Calu3 (cell line): ENCODE measurements around the gene PPP1R26. TPM values are rescaled to one million over a fixed set of nuclear protein-coding genes. Genes with fewer than 3 reads are reported as not detected.

Experiments
- BruUV-seq: library from RNA; stranded (reverse); fragments of 400-500 nt; replicated peaks from 2 replicates; lab custom pipeline; 2021; lab: Mats Ljungman, UMichigan
- CTCF ChIA-PET: fragments of 300-600 bp; sonication (Branson Sonifier 250); formaldehyde crosslinking; loops from one replicate; lab custom pipeline; 2022; ENCODE audit warnings: antibody characterized with exemption; lab: Charles Lee
- DNase-seq: peaks from one replicate; pipeline ENCODE4 v3.0.0; 2022
- H3K27ac Mint-ChIP-seq: one replicate; pipeline ENCODE4 v1.8.0; 2022; ENCODE audit warnings: mixed read lengths; ENCODE audit not compliant: unreplicated experiment
- H3K27me3 Mint-ChIP-seq: one replicate; pipeline ENCODE4 v1.8.0; 2022; ENCODE audit warnings: mixed read lengths; ENCODE audit not compliant: unreplicated experiment
- H3K36me3 Mint-ChIP-seq: one replicate; pipeline ENCODE4 v1.8.0; 2022; ENCODE audit warnings: mild to moderate bottlenecking, moderate library complexity, mixed read lengths; ENCODE audit not compliant: insufficient read depth, unreplicated experiment
- H3K4me1 Mint-ChIP-seq: one replicate; pipeline ENCODE4 v1.8.0; 2022; ENCODE audit warnings: mild to moderate bottlenecking, low read depth, mixed read lengths; ENCODE audit not compliant: unreplicated experiment
- H3K4me3 Mint-ChIP-seq: one replicate; pipeline ENCODE4 v1.8.0; 2022; ENCODE audit warnings: mild to moderate bottlenecking, low read depth, moderate library complexity, mixed read lengths; ENCODE audit not compliant: unreplicated experiment
- H3K9me3 Mint-ChIP-seq: one replicate; pipeline ENCODE4 v1.8.0; 2022; ENCODE audit warnings: low read depth, mixed read lengths; ENCODE audit not compliant: unreplicated experiment
- CTCF ChIP-seq: fragments of 200-600 bp; IDR thresholded peaks from one replicate; pipeline ENCODE4 v1.8.0; 2022; ENCODE audit warnings: antibody characterized with exemption; ENCODE audit not compliant: unreplicated experiment
- intact Hi-C: fragments of 100-400 bp; cut with micrococcal nuclease; formaldehyde crosslinking; loops from one replicate; pipeline ENCODE4 v1.10.0; 2022; ENCODE audit not compliant: unreplicated experiment
- total RNA-seq: library from RNA; stranded (reverse); gene quantifications from 2 replicates; pipeline ENCODE4 v1.2.3, GENCODE V29; 2022

PPP1R26 gene
- total RNA-seq, 1 experiment from 2014 or later: 35.1 TPM

GRCh38 chr9:135482015-135482754, 2.6 kb downstream of the PPP1R26 start:
- peaks cover 37% of the 10 kb centered on the region for H3K36me3 Mint-ChIP-seq
- no TSS peak for BruUV-seq
- no peak for DNase-seq
- no peaks in the 10 kb centered on the region for H3K9me3 Mint-ChIP-seq
- no peaks in the 10 kb centered on the region for H3K4me1 Mint-ChIP-seq
- no peak for TF ChIP-seq CTCF
- H3K4me3 Mint-ChIP-seq: no peak overlapping the region
- intact Hi-C loops: no loop called here
- H3K27ac Mint-ChIP-seq: no peak overlapping the region
- no peaks in the 10 kb centered on the region for H3K27me3 Mint-ChIP-seq
- CTCF ChIA-PET: no interaction called here

- DNase-seq: no peak
- H3K9me3 Mint-ChIP-seq: no peaks in the 10 kb centered on the region
- CTCF ChIA-PET: interaction anchor here (0.6 kb wide), 1 partner anchor 116 kb away, joined by 5 read pairs; no protein-coding TSS in a partner anchor
- no peak overlapping the region for H3K4me3 Mint-ChIP-seq
- no peak for TF ChIP-seq CTCF
- H3K27ac Mint-ChIP-seq: no peak overlapping the region
- H3K27me3 Mint-ChIP-seq: no peaks in the 10 kb centered on the region
- no peaks in the 10 kb centered on the region for H3K4me1 Mint-ChIP-seq
- peaks cover 30% of the 10 kb centered on the region for H3K36me3 Mint-ChIP-seq
- BruUV-seq: no TSS peak
- intact Hi-C loops: no loop called here
Measured at GRCh38 chr9:135484460-135485277, 5.1 kb downstream of the PPP1R26 start.

DNA sequence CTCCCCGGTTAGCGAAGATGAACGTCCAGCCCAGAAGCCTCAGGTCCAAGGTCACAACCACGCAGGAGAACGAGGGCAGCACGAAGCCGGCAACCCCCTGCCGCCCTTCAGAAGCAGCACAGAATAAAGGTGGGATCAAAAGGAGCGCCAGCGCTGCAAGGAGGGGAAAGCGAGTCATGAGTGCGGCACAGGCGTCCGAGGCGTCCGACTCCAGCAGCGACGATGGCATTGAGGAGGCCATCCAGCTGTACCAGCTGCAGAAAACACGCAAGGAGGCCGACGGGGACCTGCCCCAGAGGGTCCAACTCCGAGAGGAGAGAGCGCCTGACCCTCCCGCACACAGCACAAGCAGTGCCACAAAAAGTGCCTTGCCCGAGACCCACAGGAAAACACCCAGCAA, 5.8 kb downstream of the PPP1R26 start:
- no peak for DNase-seq
- H3K27me3 Mint-ChIP-seq: no peaks in the 10 kb centered on the region
- H3K4me3 Mint-ChIP-seq: no peak overlapping the region
- CTCF ChIA-PET: interaction anchor here (0.6 kb wide), 1 partner anchor 50 kb away, joined by 3 read pairs; no protein-coding TSS in a partner anchor
- BruUV-seq: no TSS peak
- H3K4me1 Mint-ChIP-seq: no peaks in the 10 kb centered on the region
- intact Hi-C loops: no loop called here
- H3K27ac Mint-ChIP-seq: no peak overlapping the region
- no peaks in the 10 kb centered on the region for H3K9me3 Mint-ChIP-seq
- H3K36me3 Mint-ChIP-seq: peaks cover 28% of the 10 kb centered on the region
- no peak for TF ChIP-seq CTCF

DNA sequence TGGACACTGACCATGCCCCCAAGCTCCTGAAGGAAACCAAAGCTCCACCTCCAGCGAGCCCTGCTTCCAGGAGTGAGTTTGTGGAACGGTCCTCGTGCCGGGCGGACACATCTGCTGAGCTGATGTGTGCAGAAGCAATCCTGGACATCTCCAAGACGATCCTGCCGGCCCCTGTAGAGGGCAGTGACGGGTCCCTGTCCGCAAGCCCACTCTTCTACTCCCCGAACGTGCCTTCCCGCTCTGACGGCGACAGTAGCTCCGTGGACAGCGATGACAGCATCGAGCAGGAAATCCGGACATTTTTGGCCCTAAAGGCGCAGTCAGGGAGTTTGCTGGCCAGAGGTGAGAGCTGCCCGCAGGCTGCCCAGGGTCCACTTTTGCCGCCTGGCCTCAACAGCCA, 6.2 kb downstream of the PPP1R26 start:
- H3K4me3 Mint-ChIP-seq: no peak overlapping the region
- no TSS peak for BruUV-seq
- H3K27me3 Mint-ChIP-seq: no peaks in the 10 kb centered on the region
- intact Hi-C loops: no loop called here
- H3K27ac Mint-ChIP-seq: no peak overlapping the region
- TF ChIP-seq CTCF: no peak
- no peak for DNase-seq
- peaks cover 23% of the 10 kb centered on the region for H3K36me3 Mint-ChIP-seq
- no peaks in the 10 kb centered on the region for H3K9me3 Mint-ChIP-seq
- CTCF ChIA-PET: interaction anchor here (0.6 kb wide), 1 partner anchor 49 kb away, joined by 3 read pairs; no protein-coding TSS in a partner anchor
- no peaks in the 10 kb centered on the region for H3K4me1 Mint-ChIP-seq
